ENCODE results near the gene MAFF.
A peak's percentile ranks its signal among the peaks of the same experiment; 100 is the strongest.

MAFF gene

DNA sequence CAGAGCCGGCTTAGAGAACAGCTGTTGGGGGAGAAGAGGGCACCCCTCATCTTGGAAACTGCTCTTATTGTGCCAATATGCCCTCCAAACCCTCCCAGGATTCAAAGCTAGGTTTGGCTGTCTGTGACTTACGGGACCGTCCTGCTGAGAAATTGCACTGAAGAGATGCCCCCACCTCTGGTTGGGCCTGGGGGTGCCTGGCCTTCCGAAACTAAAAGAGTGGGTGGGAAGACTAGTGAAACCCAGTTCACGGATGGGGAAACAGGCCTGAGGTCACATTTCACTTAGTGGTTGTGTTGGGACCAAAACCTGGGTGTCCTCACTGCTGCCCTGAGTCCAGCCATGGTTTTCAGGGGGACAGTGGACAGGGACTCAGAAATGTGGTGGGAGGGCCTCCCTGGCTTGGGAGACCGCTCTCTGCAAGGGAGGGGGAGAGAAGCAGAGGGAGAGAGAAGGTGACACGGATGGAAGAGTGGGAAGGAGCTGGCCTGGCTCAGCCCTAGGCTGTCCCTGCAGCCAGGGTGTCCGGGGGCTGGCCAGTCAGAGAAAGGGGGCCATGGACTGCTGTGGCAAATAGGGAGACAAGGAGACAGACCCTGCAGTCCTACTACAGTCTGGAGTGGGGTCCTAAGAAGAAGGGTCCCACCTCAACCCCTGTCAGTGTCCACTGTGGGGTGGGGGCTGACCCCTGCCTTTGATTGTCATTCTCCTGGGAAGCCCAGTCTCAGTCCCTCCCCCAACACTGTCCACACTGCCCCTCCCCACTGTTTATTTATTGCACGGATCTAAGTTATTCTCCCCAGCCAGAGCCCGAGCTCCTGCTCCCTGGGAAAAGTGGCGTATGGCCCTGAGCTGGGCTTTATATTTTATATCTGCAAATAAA lies 13.6 kb downstream of the MAFF start:
- peak overlapping the region in 1 of 2 experiments; percentile 6 for H3K14ac ChIP-seq (ENCODE audit: low read length in 2 of 2)
- H2BK120ac ChIP-seq (ENCODE audit: low read depth, low read length) = no peak overlapping the region
- DNase-seq = peak; percentile 37
- H3K4me1 ChIP-seq (ENCODE audit: control insufficient read depth, insufficient read depth, low read depth, low read length) = peaks cover 33% of the 10 kb centered on the region
- no peak overlapping the region for H4K91ac ChIP-seq (ENCODE audit: low read length)
- no peak overlapping the region for H4K8ac ChIP-seq (ENCODE audit: low read length)
- H2AK5ac ChIP-seq (ENCODE audit: low read length, severe bottlenecking) = no peak overlapping the region
- H3K36me3 ChIP-seq (ENCODE audit: control insufficient read depth in 1 of 2, insufficient read depth in 2 of 2, low read depth in 1 of 2, low read length in 2 of 2) = peaks cover 29 to 44% of the 10 kb centered on the region in 2 experiments
- no peak overlapping the region for H2AFZ ChIP-seq (ENCODE audit: low read depth, low read length)
- H3K18ac ChIP-seq (ENCODE audit: low read depth in 1 of 2, low read length in 2 of 2) = peak overlapping the region in 1 of 2 experiments; percentile 42
- no peak overlapping the region for H2BK5ac ChIP-seq (ENCODE audit: low read depth, low read length, poor library complexity, severe bottlenecking)
- H3K23ac ChIP-seq (ENCODE audit: low read length in 2 of 2) = no peak overlapping the region
- peak overlapping the region in 1 of 2 experiments; percentile 12 for H2BK12ac ChIP-seq (ENCODE audit: low read length in 2 of 2)
- peak overlapping the region; percentile 36 for H3K9ac ChIP-seq (ENCODE audit: low read length)
- WGBS = 78% methylated on average over 10 of the region's 11 CpGs
- H3K27me3 ChIP-seq (ENCODE audit: control insufficient read depth in 1 of 2, insufficient read depth in 1 of 2, low read length in 2 of 2) = no peaks in the 10 kb centered on the region
- H2BK15ac ChIP-seq (ENCODE audit: low read depth, poor library complexity, severe bottlenecking) = peak overlapping the region; percentile 33
- H3K4me3 ChIP-seq (ENCODE audit: insufficient read depth in 1 of 2, low read depth in 1 of 2, low read length in 2 of 2) = no peak overlapping the region
- H3K79me1 ChIP-seq (replicated peaks; ENCODE audit: low read length, poor library complexity, severe bottlenecking) = peaks cover 29% of the 10 kb centered on the region
- no peak overlapping the region for H3K4me2 ChIP-seq (ENCODE audit: low read length, poor library complexity, severe bottlenecking)
- no peak overlapping the region for H3K27ac ChIP-seq (ENCODE audit: low read length, poor library complexity, severe bottlenecking)
- H3K9me3 ChIP-seq (ENCODE audit: control insufficient read depth, low read length) = no peaks in the 10 kb centered on the region
- H3K4ac ChIP-seq (ENCODE audit: low read depth in 1 of 2, low read length in 2 of 2) = no peak overlapping the region

DNA sequence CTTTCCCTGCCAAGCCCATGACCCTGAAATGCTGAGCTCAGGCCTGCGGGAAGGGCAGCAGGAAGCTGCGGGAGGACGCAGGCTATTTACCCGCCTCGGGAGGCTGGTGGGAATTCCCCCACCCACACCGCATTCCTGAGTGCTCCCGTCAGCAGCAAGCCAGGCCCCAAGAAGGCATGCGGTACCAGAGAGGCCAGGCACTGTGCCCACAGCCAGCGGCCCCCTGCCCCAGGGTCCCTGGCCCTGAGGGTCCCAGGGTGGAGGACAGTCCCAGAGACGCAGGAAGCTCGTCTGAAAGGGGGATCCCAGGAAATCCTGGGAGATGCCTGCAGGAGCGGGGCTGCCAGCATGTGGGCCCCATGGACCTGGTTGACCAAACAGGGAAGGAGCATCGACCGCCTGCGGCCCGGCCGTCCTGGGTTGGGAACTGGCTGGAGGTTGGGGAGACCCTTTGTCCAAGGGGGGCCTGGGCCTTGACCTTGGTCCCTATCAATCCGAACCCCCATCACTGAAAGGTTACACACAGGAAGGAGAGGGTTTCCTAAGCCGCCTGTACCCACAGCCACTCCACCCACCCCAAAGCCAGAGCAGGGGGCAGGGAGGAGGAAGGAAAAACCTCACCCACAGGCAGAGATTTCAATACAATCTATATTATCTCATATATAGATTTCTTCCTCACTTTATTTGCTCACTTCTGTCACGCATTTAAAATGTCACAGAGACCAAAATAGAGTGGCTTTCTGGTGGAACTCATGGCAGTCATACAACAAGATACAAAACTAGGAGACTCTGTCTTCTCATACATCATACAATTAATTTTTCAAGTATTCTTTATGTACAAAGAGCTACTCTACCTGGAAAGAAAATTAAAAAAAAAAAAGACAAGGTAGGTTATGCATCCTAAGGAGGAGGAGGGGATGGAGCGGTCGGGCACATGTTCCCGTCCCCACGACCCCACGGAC lies 17.1 kb downstream of the MAFF start:
- 35% methylated on average over 16 of the region's 25 CpGs for WGBS
- peak overlapping the region; percentile 96 for H2BK5ac ChIP-seq (ENCODE audit: low read depth, low read length, poor library complexity, severe bottlenecking)
- H2BK15ac ChIP-seq (ENCODE audit: low read depth, poor library complexity, severe bottlenecking) = peak overlapping the region; percentile 30

DNA sequence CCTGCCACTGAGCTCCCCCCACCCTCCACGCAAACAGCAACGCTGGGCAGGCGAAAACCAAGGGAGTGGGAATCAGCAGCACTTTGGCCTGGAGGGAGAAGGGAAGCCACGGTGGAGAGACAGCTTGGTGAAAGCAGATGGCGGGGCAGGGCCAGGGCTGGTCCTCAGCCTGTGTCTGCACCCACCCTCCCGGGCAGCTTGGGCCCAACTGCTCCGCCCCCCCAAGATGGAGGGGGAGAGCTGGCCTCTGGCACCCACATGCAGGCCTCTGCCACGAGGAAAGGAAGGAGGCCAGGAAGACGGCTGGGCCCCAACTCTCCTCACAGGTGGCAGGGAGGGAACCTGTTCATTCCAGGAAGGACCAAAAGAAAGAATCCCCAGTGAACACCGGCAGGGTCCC lies 17.8 kb downstream of the MAFF start:
- no peak overlapping the region for H2BK5ac ChIP-seq (ENCODE audit: low read depth, low read length, poor library complexity, severe bottlenecking)
- peak overlapping the region in 1 of 2 experiments; percentile 15 for H3K18ac ChIP-seq (ENCODE audit: low read depth in 1 of 2, low read length in 2 of 2)
- no peak overlapping the region for H2AFZ ChIP-seq (ENCODE audit: low read depth, low read length)
- no peak overlapping the region for H3K23ac ChIP-seq (ENCODE audit: low read length in 2 of 2)
- no peaks in the 10 kb centered on the region for H3K27me3 ChIP-seq (ENCODE audit: control insufficient read depth in 1 of 2, insufficient read depth in 1 of 2, low read length in 2 of 2)
- no peaks in the 10 kb centered on the region for H3K9me3 ChIP-seq (ENCODE audit: control insufficient read depth, low read length)
- H3K9ac ChIP-seq (ENCODE audit: low read length) = peak overlapping the region; percentile 78
- no peak overlapping the region for H4K91ac ChIP-seq (ENCODE audit: low read length)
- peak overlapping the region; percentile 13 for H3K27ac ChIP-seq (ENCODE audit: low read length, poor library complexity, severe bottlenecking)
- DNase-seq = no peak
- H2BK120ac ChIP-seq (ENCODE audit: low read depth, low read length) = no peak overlapping the region
- H2BK12ac ChIP-seq (ENCODE audit: low read length in 2 of 2) = peak overlapping the region in 1 of 2 experiments; percentile 4
- H3K14ac ChIP-seq (ENCODE audit: low read length in 2 of 2) = no peak overlapping the region
- no peak overlapping the region for H3K4me2 ChIP-seq (ENCODE audit: low read length, poor library complexity, severe bottlenecking)
- peak overlapping the region; percentile 1 for H2BK15ac ChIP-seq (ENCODE audit: low read depth, poor library complexity, severe bottlenecking)
- peaks cover 57 to 59% of the 10 kb centered on the region in 2 experiments for H3K36me3 ChIP-seq (ENCODE audit: control insufficient read depth in 1 of 2, insufficient read depth in 2 of 2, low read depth in 1 of 2, low read length in 2 of 2)
- peak overlapping the region; percentile 4 for H4K8ac ChIP-seq (ENCODE audit: low read length)
- H2AK5ac ChIP-seq (ENCODE audit: low read length, severe bottlenecking) = peak overlapping the region; percentile 67
- H3K4ac ChIP-seq (ENCODE audit: low read depth in 1 of 2, low read length in 2 of 2) = no peak overlapping the region
- WGBS = 89% methylated on average over 10 of the region's 10 CpGs
- peaks cover 61% of the 10 kb centered on the region for H3K4me1 ChIP-seq (ENCODE audit: control insufficient read depth, insufficient read depth, low read depth, low read length)
- peaks cover 19% of the 10 kb centered on the region for H3K79me1 ChIP-seq (replicated peaks; ENCODE audit: low read length, poor library complexity, severe bottlenecking)
- H3K4me3 ChIP-seq (ENCODE audit: insufficient read depth in 1 of 2, low read depth in 1 of 2, low read length in 2 of 2) = no peak overlapping the region

More for the DNA sequence above, 17.1 kb downstream of the MAFF start:
- Histone ChIP-seq H3K36me3 (ENCODE audit: control insufficient read depth in 1 of 2, insufficient read depth in 2 of 2, low read depth in 1 of 2, low read length in 2 of 2) (peaks cover 59 to 61% of the 10 kb centered on the region in 2 experiments), H3K18ac (ENCODE audit: low read depth in 1 of 2, low read length in 2 of 2) (peak overlapping the region; percentile 79 to 92), H2BK120ac (ENCODE audit: low read depth, low read length) (peak overlapping the region; percentile 54), H3K23ac (ENCODE audit: low read length in 2 of 2) (peak overlapping the region in 1 of 2 experiments; percentile 37), H3K79me1 (replicated peaks; ENCODE audit: low read length, poor library complexity, severe bottlenecking) (peaks cover 24% of the 10 kb centered on the region), H3K27me3 (ENCODE audit: control insufficient read depth in 1 of 2, insufficient read depth in 1 of 2, low read length in 2 of 2) (no peaks in the 10 kb centered on the region), H3K4me1 (ENCODE audit: control insufficient read depth, insufficient read depth, low read depth, low read length) (peaks cover 64% of the 10 kb centered on the region), H4K8ac (ENCODE audit: low read length) (peak overlapping the region; percentile 92), H2AK5ac (ENCODE audit: low read length, severe bottlenecking) (peak overlapping the region; percentile 98), H3K4me3 (ENCODE audit: insufficient read depth in 1 of 2, low read depth in 1 of 2, low read length in 2 of 2) (no peak overlapping the region), H3K9me3 (ENCODE audit: control insufficient read depth, low read length) (no peaks in the 10 kb centered on the region), H4K91ac (ENCODE audit: low read length) (peak overlapping the region; percentile 90), H2BK12ac (ENCODE audit: low read length in 2 of 2) (peak overlapping the region; percentile 23 to 93), H3K14ac (ENCODE audit: low read length in 2 of 2) (peak overlapping the region in 1 of 2 experiments; percentile 82), H3K4ac (ENCODE audit: low read depth in 1 of 2, low read length in 2 of 2) (peak overlapping the region; percentile 60 to 79), H2AFZ (ENCODE audit: low read depth, low read length) (no peak overlapping the region), H3K27ac (ENCODE audit: low read length, poor library complexity, severe bottlenecking) (peak overlapping the region; percentile 94), H3K4me2 (ENCODE audit: low read length, poor library complexity, severe bottlenecking) (no peak overlapping the region), H3K9ac (ENCODE audit: low read length) (peak overlapping the region; percentile 78)
- peak; percentile 96 for DNase-seq

Measured in mesenchymal stem cell (in vitro differentiated cells and primary cell).